22Rv1 (cell line): Measurements from ENCODE around the gene ZKSCAN1.
"Not testable (repeated sequence)": the region's sequence is repeated elsewhere in the genome, so short reads cannot be mapped to it uniquely, and the experiment has no call there.

Experiments
- H3K27ac ChIP-seq: fragments of 450-650 bp; 2 replicates; pipeline ENCODE4 v1.5.1; 2017
- CTCF ChIP-seq: fragments of 450-650 bp; IDR thresholded peaks from 2 replicates; pipeline ENCODE4 v1.5.1; 2017; ENCODE audit warnings: mild to moderate bottlenecking
- ZFX ChIP-seq: fragments of 450-650 bp; IDR thresholded peaks from 2 replicates; pipeline ENCODE4 v1.6.1; 2017; ENCODE audit warnings: antibody characterized with exemption, borderline replicate concordance

ZKSCAN1 gene

DNA sequence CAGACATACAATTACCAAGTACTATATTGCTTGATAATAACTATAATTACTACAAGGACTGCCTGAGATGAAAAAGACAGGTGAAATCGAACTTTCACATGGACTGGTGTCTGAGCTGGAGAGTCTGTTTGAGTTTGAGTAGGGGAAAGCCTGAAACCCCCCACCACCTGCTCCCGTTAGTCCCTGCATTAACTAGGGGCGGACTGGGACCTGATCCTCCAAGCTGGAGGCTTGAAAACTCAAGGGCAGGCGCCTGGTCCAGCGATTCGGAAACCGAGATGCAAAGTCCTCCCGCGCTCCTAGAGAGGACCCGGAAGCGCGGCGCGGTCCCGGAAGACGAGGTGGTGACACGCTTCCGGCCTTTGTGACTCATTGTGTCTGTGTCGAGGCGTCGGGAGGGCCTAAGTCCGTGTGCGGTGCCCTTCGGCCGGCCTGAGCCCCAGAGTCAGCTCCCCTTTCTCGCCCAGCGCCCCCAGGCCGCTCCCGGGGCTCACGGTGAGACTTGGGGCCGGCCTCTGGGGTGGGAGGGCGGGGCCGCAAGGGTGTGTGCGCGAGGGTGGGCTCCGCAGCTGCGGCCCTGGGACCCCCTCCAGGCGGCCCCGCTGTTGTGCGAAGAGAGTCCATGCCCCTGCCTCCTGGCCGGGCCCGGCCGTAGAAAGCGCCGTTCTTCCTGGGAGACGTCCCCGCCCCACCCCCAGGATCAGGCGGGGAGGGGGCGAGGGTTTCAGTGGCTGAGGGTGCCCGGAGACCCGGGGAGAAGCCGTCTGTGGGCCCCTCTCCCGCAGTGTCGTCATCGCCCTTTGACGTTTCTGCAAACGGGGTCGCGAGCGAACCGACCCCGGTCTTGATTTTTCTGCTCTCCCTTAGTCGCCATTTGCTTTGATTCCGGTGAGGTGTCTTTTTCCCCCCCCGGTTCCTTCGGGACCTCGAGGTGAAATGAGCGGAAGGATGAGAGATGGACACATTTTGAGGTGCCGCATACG is at the start of gene ZKSCAN1:
TSS of gene ZKSCAN1 (plus strand) at position 365 of the 983 bp plus-strand sequence. CDS start 7,911 bp downstream, outside the sequence.
- peak within 1 kb of the TSS; percentile 72 for H3K27ac ChIP-seq
- TF ChIP-seq ZFX (no peak), CTCF (no peak)

DNA sequence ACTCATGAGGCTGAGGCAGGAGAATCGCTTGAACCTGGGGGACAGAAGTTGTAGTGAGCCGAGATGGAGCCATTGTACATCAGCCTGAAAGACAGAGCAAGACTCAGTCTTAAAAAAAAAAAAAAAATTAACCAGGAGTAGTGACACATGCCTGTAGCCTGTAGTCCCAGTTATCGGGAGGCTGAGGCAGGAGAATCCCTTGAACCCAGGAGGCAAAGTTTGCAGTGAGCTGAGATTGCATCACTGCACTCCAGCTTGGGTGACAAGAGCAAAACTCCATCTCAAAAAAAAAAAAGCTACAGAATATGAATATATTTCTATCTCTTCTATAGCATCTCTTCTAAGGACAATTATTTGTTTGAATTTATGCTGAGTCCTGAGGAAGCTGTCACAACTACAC is 46.1 kb upstream of the ZKSCAN1 start:
- no peak for TF ChIP-seq ZFX
- TF ChIP-seq CTCF = no peak
- no peak overlapping the region for H3K27ac ChIP-seq

DNA sequence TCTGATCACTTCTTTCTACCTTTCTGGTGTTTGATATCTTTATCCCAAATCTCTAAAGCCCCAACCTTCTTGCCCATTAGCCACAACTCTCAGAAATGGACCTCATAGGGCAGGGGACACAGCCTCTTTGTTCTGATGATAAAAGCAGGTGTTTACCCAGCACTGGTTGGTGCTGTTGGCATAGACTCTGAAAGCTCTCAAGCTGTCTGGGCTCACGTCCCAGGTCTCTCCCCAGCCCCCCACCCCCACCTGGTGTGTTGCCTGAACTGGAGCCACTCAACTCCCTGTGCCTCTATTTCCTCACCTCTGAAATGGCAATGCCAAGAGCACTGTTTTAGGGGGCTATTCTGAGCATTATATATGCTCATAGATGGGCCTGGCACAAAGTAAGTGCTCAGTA is 45.6 kb upstream of the ZKSCAN1 start:
- not testable (repeated sequence) for H3K27ac ChIP-seq

- no peak overlapping the region for H3K27ac ChIP-seq
- TF ChIP-seq ZFX = no peak
- no peak for TF ChIP-seq CTCF
Observed at GRCh38 chr7:99971242-99971641, 44.2 kb upstream of the ZKSCAN1 start.

DNA sequence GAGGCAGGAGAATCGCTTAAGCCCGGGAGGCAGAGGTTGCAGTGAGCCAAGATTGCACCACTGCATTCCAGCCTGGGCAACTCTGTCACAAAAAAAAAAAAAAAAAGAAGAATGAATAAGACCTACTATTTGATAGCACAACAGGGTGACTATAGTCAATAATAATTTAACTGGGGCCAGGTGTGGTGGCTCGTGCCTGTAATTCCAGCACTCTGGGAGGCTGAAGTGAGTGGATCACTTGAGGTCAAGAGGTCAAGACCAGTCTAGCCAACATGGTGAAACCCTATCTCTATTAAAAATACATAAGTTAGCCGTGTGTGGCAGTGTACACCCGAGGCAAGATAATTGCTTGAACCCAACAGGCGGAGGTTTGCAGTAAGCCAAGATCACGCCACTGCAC is 41.6 kb upstream of the ZKSCAN1 start:
- H3K27ac ChIP-seq = not testable (repeated sequence)

DNA sequence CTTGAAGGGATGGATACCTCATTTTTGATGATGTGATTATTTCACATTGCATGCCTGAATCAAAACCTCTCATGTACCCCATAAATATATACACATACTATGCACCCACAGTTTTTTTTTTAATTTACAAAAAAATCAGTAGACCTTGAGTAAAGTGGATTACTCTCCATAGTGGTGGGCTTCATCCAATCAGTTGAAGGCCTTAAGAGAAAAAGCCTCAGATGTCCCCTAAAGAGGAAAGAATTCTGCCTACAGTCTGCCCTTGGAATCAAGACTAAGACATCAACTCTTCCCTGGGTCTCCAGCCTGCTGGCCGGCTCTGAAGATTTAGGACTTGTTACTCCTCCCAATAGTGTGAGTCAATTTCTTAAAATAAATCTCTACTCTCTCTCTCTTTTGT is 40.7 kb upstream of the ZKSCAN1 start:
- TF ChIP-seq ZFX = no peak
- TF ChIP-seq CTCF = no peak
- peak overlapping the region; percentile 68; the same call in 1 of the 2 replicates for H3K27ac ChIP-seq

DNA sequence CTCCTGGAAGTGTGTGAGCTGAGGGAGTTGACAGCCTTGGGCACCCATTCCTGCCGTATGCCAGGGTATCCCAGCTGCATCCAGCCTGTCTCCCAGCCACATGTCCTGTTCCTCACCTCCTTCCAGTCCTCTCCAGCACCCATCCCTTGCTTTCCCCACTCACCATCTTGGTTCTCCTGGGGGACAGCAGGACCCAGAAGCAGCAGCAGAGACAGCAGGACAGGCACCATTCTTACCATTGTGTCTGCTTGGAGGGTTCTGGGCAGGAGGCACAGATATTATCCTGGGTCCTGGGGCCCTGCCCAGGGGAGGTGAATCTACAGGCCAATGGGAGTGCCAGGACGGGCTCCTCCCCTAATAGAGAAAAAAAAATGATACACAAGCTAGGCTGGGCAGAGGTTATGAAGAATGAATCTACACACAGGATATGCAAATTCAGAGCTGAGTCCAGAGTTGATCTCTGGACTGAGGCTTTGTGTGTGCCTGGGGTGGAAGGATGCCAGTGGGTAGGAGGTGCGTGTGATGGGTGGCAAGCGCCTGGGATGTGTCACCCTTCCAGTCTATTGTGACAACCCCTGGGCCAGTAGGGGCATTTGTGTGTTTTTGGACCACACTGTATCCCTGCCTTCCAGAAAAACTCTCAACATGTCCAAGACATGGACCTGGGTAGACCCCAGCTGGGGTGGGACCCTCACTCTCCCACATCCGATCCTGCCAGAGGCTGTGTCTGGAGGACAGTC is 39.4 kb upstream of the ZKSCAN1 start, which contains the start of gene AZGP1:
TSS of gene AZGP1 (minus strand) at position 250 of the 740 bp plus-strand sequence. CDS start at position 239, 11 bp downstream.
- peak within 1 kb of the TSS; percentile 68 for H3K27ac ChIP-seq
- TF ChIP-seq ZFX (no peak), CTCF (no peak)

DNA sequence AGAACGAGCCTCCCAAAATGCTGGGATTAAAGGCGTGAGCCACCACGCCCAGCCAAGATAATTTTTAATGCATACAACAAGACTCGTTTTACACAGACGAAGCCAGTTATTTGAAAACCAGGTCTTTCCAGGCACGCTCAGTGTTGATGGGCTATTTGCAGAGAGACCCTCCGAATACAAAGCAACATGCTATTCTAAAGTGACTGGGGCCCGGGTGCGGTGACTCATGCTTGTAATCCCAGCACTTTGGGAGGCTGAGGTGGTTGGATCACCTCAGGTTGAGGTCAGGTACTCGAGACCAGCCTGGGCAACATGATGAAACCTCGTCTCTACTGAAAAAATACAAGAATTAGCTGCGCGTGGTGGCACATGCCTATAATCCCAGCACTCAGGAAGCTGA is 38.8 kb upstream of the ZKSCAN1 start:
- H3K27ac ChIP-seq = peak overlapping the region; percentile 68
- TF ChIP-seq CTCF (no peak), ZFX (no peak)
